ENCODE measurements around the gene RPL29.
"Not testable (repeated sequence)": the region's sequence is repeated elsewhere in the genome, so short reads cannot be mapped to it uniquely, and the experiment has no call there.

RPL29 gene

GRCh38 chr3:51995346-51996163 lies at the start of gene RPL29:
RPL29 (minus strand) TSS chr3:51995895; CDS start chr3:51995461, 434 bp downstream.
- DNase-seq (ENCODE audit: low read depth): peak; percentile 97

GRCh38 chr3:52044869-52045619 lies 49.3 kb upstream of the RPL29 start:
- no peak for DNase-seq (ENCODE audit: low read depth)

- DNase-seq (ENCODE audit: low read depth): no peak
These were observed 48.1 kb upstream of the RPL29 start for GRCh38 chr3:52043750-52044149.

- DNase-seq (ENCODE audit: low read depth): not testable (repeated sequence)
These were observed 47.3 kb upstream of the RPL29 start for GRCh38 chr3:52043039-52043438.

GRCh38 chr3:52041118-52041731 lies 45.5 kb upstream of the RPL29 start:
- DNase-seq (ENCODE audit: low read depth): no peak

GRCh38 chr3:52040600-52040999 lies 44.9 kb upstream of the RPL29 start:
- DNase-seq (ENCODE audit: low read depth): no peak

GRCh38 chr3:52039846-52040245 lies 44.2 kb upstream of the RPL29 start:
- no peak for DNase-seq (ENCODE audit: low read depth)

- DNase-seq (ENCODE audit: low read depth): no peak
These were observed 43.7 kb upstream of the RPL29 start for GRCh38 chr3:52039426-52039825.

- no peak for DNase-seq (ENCODE audit: low read depth)
These were observed 42.5 kb upstream of the RPL29 start for GRCh38 chr3:52038227-52038626.

- DNase-seq (ENCODE audit: low read depth): no peak
These were observed 41.6 kb upstream of the RPL29 start for GRCh38 chr3:52037291-52037690.

- DNase-seq (ENCODE audit: low read depth): no peak
These were observed 41.1 kb upstream of the RPL29 start for GRCh38 chr3:52036829-52037228.

- DNase-seq (ENCODE audit: low read depth): no peak
These were observed 40.6 kb upstream of the RPL29 start for GRCh38 chr3:52036222-52036694.

- no peak for DNase-seq (ENCODE audit: low read depth)
These were observed 39.0 kb upstream of the RPL29 start for GRCh38 chr3:52034651-52035050.

GRCh38 chr3:52034212-52034611 lies 38.5 kb upstream of the RPL29 start:
- DNase-seq (ENCODE audit: low read depth): no peak

GRCh38 chr3:52033748-52034147 lies 38.1 kb upstream of the RPL29 start:
- DNase-seq (ENCODE audit: low read depth): not testable (repeated sequence)

- no peak for DNase-seq (ENCODE audit: low read depth)
These were observed 37.2 kb upstream of the RPL29 start for GRCh38 chr3:52032702-52033408.

GRCh38 chr3:52031896-52032295 lies 36.2 kb upstream of the RPL29 start:
- no peak for DNase-seq (ENCODE audit: low read depth)

GRCh38 chr3:52030714-52031310 lies 35.1 kb upstream of the RPL29 start:
- no peak for DNase-seq (ENCODE audit: low read depth)

GRCh38 chr3:52029535-52029934 lies 33.8 kb upstream of the RPL29 start:
- no peak for DNase-seq (ENCODE audit: low read depth)

GRCh38 chr3:52029053-52029452 lies 33.4 kb upstream of the RPL29 start:
- no peak for DNase-seq (ENCODE audit: low read depth)

GRCh38 chr3:52028572-52028971 lies 32.9 kb upstream of the RPL29 start:
- no peak for DNase-seq (ENCODE audit: low read depth)

GRCh38 chr3:52026041-52026440 lies 30.3 kb upstream of the RPL29 start:
- no peak for DNase-seq (ENCODE audit: low read depth)

All from iris pigment epithelial cell (primary cell).